ENCODE data around the gene TAL1.
A peak's percentile ranks its signal among the peaks of the same experiment; 100 is the strongest.
"Not testable (repeated sequence)": the region's sequence is repeated elsewhere in the genome, so short reads cannot be mapped to it uniquely, and the experiment has no call there.

Gene TAL1

GRCh38 chr1:47210666-47211065 lies 21.4 kb downstream of the TAL1 start:
- no peak for DNase-seq

- no peak for DNase-seq
Measured at GRCh38 chr1:47209725-47210325, 22.2 kb downstream of the TAL1 start.

- DNase-seq = no peak
Measured at GRCh38 chr1:47209091-47209490, 22.9 kb downstream of the TAL1 start.

GRCh38 chr1:47208374-47208850 lies 23.6 kb downstream of the TAL1 start:
- DNase-seq = no peak

GRCh38 chr1:47207803-47208373 lies 24.1 kb downstream of the TAL1 start:
- no peak for DNase-seq

GRCh38 chr1:47205918-47206317 lies 26.1 kb downstream of the TAL1 start:
- DNase-seq = no peak

GRCh38 chr1:47203504-47203903 lies 28.5 kb downstream of the TAL1 start:
- not testable (repeated sequence) for DNase-seq

GRCh38 chr1:47201179-47201578 lies 30.8 kb downstream of the TAL1 start:
- DNase-seq = no peak

- DNase-seq = no peak
Measured at GRCh38 chr1:47198214-47198613, 33.8 kb downstream of the TAL1 start.

GRCh38 chr1:47196622-47197021 lies 35.4 kb downstream of the TAL1 start:
- DNase-seq = no peak

GRCh38 chr1:47195981-47196380 lies 36.0 kb downstream of the TAL1 start:
- not testable (repeated sequence) for DNase-seq

GRCh38 chr1:47194311-47194710 lies 37.7 kb downstream of the TAL1 start:
- no peak for DNase-seq

GRCh38 chr1:47193496-47193895 lies 38.5 kb downstream of the TAL1 start:
- not testable (repeated sequence) for DNase-seq

- DNase-seq = peak; percentile 57 to 60
Measured at GRCh38 chr1:47192458-47193384, 39.3 kb downstream of the TAL1 start.

GRCh38 chr1:47191940-47192457 lies 40.0 kb downstream of the TAL1 start:
- no peak for DNase-seq

GRCh38 chr1:47190857-47191256 lies 41.2 kb downstream of the TAL1 start:
- no peak for DNase-seq

- DNase-seq = no peak
Measured at GRCh38 chr1:47190509-47190855, 41.5 kb downstream of the TAL1 start.

GRCh38 chr1:47189844-47190508 lies 42.0 kb downstream of the TAL1 start, which contains the start of gene PDZK1IP1:
TSS of gene PDZK1IP1 (minus strand) at chr1:47190036. CDS start at chr1:47189932, 104 bp downstream.
- DNase-seq = no peak

GRCh38 chr1:47188791-47189785 lies 42.9 kb downstream of the TAL1 start:
- no peak for DNase-seq

GRCh38 chr1:47187926-47188250 lies 44.1 kb downstream of the TAL1 start:
- DNase-seq = no peak

- DNase-seq = no peak
Measured at GRCh38 chr1:47187231-47187925, 44.6 kb downstream of the TAL1 start.

Measured in stimulated activated CD4-positive, alpha-beta T cell treated with anti-CD3 and anti-CD28 coated beads, Interleukin-4, amount 100 ng/mL, for 4 hours (primary cell).